ENCODE results near the gene ACP7.

DNA sequence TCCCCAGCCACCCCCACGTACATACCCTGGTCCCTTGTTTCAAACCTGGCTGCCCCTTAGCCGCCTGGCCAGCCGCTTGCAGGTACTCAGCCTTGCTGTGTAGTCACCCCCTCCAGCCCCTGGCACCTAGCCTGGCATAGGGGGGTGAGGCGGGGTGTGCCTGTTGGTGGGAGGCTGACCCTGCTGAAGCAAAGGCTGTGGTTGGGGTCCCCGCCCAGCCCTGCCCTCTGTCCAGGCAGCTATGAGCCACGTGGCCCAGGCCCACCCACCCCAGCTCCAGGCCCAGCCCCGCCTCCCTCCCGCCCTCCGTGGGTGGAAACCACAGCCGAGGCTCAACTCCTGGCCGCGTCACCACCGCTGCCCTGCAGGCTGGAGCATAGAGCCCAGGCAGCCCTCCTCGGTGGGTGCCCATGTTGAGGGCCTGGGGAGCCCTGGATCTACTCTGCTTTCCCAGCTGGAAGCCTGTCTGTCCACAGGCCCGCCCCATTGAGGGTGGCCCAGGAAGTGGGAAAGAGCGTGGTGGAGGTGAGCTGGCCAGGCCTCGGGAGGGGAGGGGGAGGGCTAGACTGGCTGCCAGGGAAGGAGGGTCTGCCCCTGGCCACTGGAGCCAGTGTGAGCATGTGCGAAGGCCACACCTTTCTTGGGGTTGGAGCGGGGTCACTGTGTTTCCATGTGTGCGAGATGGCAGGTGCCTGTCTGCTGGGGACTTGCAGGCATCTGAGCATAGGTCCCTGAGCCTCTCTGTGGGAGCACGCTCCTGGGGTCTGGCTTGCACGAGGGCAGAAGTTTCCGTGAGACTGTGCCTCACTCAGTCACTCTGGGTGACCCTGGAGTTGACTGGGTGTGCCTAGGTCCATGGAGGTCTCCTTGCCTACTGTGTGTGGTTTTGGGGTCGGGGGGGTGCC lies 72.4 kb downstream of the ACP7 start:
- TF ChIP-seq, protein P1, sequence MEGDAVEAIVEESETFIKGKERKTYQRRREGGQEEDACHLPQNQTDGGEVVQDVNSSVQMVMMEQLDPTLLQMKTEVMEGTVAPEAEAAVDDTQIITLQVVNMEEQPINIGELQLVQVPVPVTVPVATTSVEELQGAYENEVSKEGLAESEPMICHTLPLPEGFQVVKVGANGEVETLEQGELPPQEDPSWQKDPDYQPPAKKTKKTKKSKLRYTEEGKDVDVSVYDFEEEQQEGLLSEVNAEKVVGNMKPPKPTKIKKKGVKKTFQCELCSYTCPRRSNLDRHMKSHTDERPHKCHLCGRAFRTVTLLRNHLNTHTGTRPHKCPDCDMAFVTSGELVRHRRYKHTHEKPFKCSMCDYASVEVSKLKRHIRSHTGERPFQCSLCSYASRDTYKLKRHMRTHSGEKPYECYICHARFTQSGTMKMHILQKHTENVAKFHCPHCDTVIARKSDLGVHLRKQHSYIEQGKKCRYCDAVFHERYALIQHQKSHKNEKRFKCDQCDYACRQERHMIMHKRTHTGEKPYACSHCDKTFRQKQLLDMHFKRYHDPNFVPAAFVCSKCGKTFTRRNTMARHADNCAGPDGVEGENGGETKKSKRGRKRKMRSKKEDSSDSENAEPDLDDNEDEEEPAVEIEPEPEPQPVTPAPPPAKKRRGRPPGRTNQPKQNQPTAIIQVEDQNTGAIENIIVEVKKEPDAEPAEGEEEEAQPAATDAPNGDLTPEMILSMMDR (IDR thresholded peaks at IDR 0.05): no peak
- no peak for TF ChIP-seq POLR2A (IDR thresholded peaks at IDR 0.05)
